BLaER1 treated with 17β-estradiol and CSF1 and Interleukin-3, amounts not matched to agents 10 nM and 100 nM (cell line): Measurements from ENCODE around the gene RHOT2.

Experiments
- H3K27ac ChIP-seq, 11 experiments: shearing (Covaris generic); formaldehyde crosslinking; 2 replicates each; pipeline ENCODE4 v1.8.1; 2022
- H3K27me3 ChIP-seq, 11 experiments: shearing (Covaris generic); formaldehyde crosslinking; 2 replicates each; pipeline ENCODE4 v1.8.1; 2022
- H3K36me3 ChIP-seq, 11 experiments: shearing (Covaris generic); formaldehyde crosslinking; 2 replicates each; pipeline ENCODE4 v1.8.1; 2022
- H3K4me1 ChIP-seq, 10 experiments: shearing (Covaris generic); formaldehyde crosslinking; 2 replicates each; pipeline ENCODE4 v1.8.1; 2022
- H3K4me2 ChIP-seq, 11 experiments: shearing (Covaris generic); formaldehyde crosslinking; 2 replicates each; pipeline ENCODE4 v1.8.1; 2022
- H3K4me3 ChIP-seq, 10 experiments: shearing (Covaris generic); formaldehyde crosslinking; 2 replicates each; pipeline ENCODE4 v1.8.1; 2022
- H3K9ac ChIP-seq, 11 experiments: shearing (Covaris generic); formaldehyde crosslinking; 2 replicates each; pipeline ENCODE4 v1.8.1; 2022
- H3K9me3 ChIP-seq, 11 experiments: shearing (Covaris generic); formaldehyde crosslinking; replicated peaks in 1 of 11; 2 replicates each; pipeline ENCODE4 v1.8.1; 2022
- H4K20me1 ChIP-seq, 11 experiments: shearing (Covaris generic); formaldehyde crosslinking; 2 replicates each; pipeline ENCODE4 v1.8.1; 2022
- Cebpa-rat ChIP-seq, 11 experiments: shearing (Covaris generic); IDR thresholded peaks; 2 replicates each; pipeline ENCODE4 v1.8.1; 2022

RHOT2 gene

GRCh38 chr16:625977-626765 is 41.8 kb upstream of the RHOT2 start:
- H3K4me3 ChIP-seq: no peak overlapping the region
- H4K20me1 ChIP-seq: peaks cover 9 to 100% (median 73%) of the 10 kb centered on the region in 11 experiments; a peak in 21 of 22 replicates
- H3K9me3 ChIP-seq: no peaks in the 10 kb centered on the region
- peak overlapping the region in 1 of 11 experiments; percentile 19; a peak in 1 of 22 replicates for H3K9ac ChIP-seq
- H3K36me3 ChIP-seq: peaks cover 7 to 46% (median 37%) of the 10 kb centered on the region in 11 experiments; a peak in 19 of 22 replicates
- no peak for TF ChIP-seq Cebpa-rat (IDR thresholded peaks at IDR 0.05)
- H3K27me3 ChIP-seq: no peaks in the 10 kb centered on the region
- no peak overlapping the region for H3K27ac ChIP-seq
- H3K4me2 ChIP-seq: peak overlapping the region in 3 of 11 experiments; percentile 2 to 50 (median 5); a peak in 1 of 22 replicates
- peaks cover 25 to 61% (median 50%) of the 10 kb centered on the region in 10 experiments for H3K4me1 ChIP-seq

DNA sequence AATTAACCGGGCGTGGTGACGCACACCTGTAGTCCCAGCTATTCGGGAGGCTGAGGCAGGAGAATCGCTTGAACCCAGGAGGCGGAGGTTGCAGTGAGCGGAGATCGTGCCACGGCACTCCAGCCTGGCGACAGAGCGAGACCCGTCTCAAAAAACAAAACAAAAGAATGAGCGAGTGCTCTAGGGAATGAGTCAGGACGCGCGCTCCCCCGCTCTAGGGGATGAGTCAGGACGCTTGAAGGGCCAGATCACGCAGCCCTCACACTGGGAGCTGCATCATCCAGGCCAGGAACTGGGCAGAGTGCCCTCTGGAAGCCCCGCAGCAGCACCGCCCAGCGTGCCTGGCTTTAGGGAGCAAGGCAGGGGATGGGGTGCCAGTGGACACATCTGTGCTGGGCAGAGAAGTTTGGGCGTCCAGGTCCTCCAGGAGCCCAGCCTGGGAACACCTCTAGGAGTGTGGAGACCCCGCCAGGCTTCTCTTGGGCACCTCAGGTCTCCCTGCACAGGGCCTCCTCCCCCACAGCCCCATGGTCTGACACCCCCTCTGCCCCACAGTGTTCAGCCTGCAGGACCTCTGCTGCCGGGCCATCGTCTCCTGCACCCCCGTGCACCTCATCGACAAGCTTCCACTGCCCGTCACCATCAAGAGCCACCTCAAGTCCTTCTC is 41.0 kb upstream of the RHOT2 start:
- no peak overlapping the region for H3K4me3 ChIP-seq
- no peak overlapping the region for H3K27ac ChIP-seq
- TF ChIP-seq Cebpa-rat (IDR thresholded peaks at IDR 0.05): no peak
- peaks cover 7 to 46% (median 34%) of the 10 kb centered on the region in 11 experiments; a peak in 19 of 22 replicates for H3K36me3 ChIP-seq
- peak overlapping the region in 4 of 11 experiments; percentile 2 to 50 (median 14); a peak in 2 of 22 replicates for H3K4me2 ChIP-seq
- H3K4me1 ChIP-seq: peaks cover 27 to 57% (median 45%) of the 10 kb centered on the region in 10 experiments
- H4K20me1 ChIP-seq: peaks cover 4 to 95% (median 66%) of the 10 kb centered on the region in 11 experiments; a peak in 20 of 22 replicates
- peak overlapping the region in 1 of 11 experiments; percentile 19; a peak in 1 of 22 replicates for H3K9ac ChIP-seq
- no peaks in the 10 kb centered on the region for H3K27me3 ChIP-seq
- no peaks in the 10 kb centered on the region for H3K9me3 ChIP-seq

- Histone ChIP-seq H3K4me2 (peak overlapping the region in 2 of 11 experiments; percentile 2 to 50; a peak in 1 of 22 replicates), H4K20me1 (peaks cover 4 to 95% (median 65%) of the 10 kb centered on the region in 11 experiments; a peak in 20 of 22 replicates), H3K9me3 (no peaks in the 10 kb centered on the region), H3K9ac (no peak overlapping the region), H3K4me3 (no peak overlapping the region), H3K36me3 (peaks cover 7 to 50% (median 39%) of the 10 kb centered on the region in 11 experiments; a peak in 19 of 22 replicates), H3K27me3 (no peaks in the 10 kb centered on the region), H3K4me1 (peaks cover 27 to 53% (median 41%) of the 10 kb centered on the region in 10 experiments), H3K27ac (no peak overlapping the region)
- TF ChIP-seq Cebpa-rat (IDR thresholded peaks at IDR 0.05): no peak
Measured at GRCh38 chr16:627454-628239, 40.3 kb upstream of the RHOT2 start.

- peaks cover 4 to 95% (median 66%) of the 10 kb centered on the region in 11 experiments; a peak in 20 of 22 replicates for H4K20me1 ChIP-seq
- no peak overlapping the region for H3K4me3 ChIP-seq
- peaks cover 27 to 53% (median 39%) of the 10 kb centered on the region in 10 experiments for H3K4me1 ChIP-seq
- peaks cover 11 to 58% (median 48%) of the 10 kb centered on the region in 11 experiments; a peak in 20 of 22 replicates for H3K36me3 ChIP-seq
- no peak for TF ChIP-seq Cebpa-rat (IDR thresholded peaks at IDR 0.05)
- H3K4me2 ChIP-seq: no peak overlapping the region
- H3K27ac ChIP-seq: no peak overlapping the region
- no peaks in the 10 kb centered on the region for H3K27me3 ChIP-seq
- H3K9me3 ChIP-seq: no peaks in the 10 kb centered on the region
- H3K9ac ChIP-seq: no peak overlapping the region
Measured at GRCh38 chr16:628321-629061, 39.4 kb upstream of the RHOT2 start.

DNA sequence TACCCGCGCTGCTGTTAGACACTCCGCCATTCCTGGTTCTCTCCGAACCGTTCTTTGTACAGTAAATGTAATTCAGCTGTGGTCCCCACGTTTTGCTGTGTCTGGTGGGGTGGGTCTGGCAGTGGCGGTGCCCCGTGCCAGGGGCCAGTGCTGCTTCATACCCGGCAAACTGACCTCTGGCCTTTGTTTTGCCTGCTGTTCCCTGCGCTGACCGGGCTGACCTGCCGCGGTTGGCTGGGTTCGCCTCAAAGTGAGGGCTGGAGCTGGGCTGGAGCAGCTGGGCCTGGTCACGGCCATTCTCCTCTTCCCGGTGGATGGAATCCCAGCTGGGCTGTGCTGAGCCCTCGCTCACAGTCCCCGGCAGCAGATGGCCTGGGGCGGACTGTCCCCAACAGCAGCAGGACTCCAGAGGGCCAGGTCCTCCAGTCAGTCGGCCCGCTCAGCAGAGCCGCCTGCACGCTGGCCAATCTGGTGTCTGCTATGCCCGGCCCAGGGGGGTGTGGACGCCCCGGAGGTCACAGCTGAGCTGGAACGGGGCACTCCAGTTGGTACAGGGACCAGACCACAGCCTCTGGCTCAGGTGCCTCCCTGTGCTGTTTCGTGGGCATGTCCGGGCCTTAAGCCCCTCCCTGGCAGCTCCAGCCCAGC is 38.6 kb upstream of the RHOT2 start:
- Histone ChIP-seq H3K36me3 (peaks cover 20 to 67% (median 56%) of the 10 kb centered on the region in 11 experiments), H4K20me1 (peaks cover 4 to 95% (median 62%) of the 10 kb centered on the region in 11 experiments; a peak in 20 of 22 replicates), H3K9ac (peak overlapping the region in 1 of 11 experiments; percentile 5; a peak in 1 of 22 replicates)

GRCh38 chr16:629833-630248 is 38.1 kb upstream of the RHOT2 start:
- Histone ChIP-seq H3K27me3 (no peaks in the 10 kb centered on the region), H3K36me3 (peaks cover 21 to 72% (median 59%) of the 10 kb centered on the region in 11 experiments), H3K27ac (no peak overlapping the region), H3K4me1 (peaks cover 23 to 47% (median 33%) of the 10 kb centered on the region in 10 experiments), H3K4me2 (peak overlapping the region in 7 of 11 experiments; percentile 19 to 64 (median 51); a peak in 5 of 22 replicates), H3K4me3 (no peak overlapping the region), H4K20me1 (peaks cover 4 to 95% (median 62%) of the 10 kb centered on the region in 11 experiments; a peak in 20 of 22 replicates), H3K9me3 (no peaks in the 10 kb centered on the region), H3K9ac (peak overlapping the region in 3 of 11 experiments; percentile 49 to 53 (median 50); a peak in 5 of 22 replicates)
- TF ChIP-seq Cebpa-rat (IDR thresholded peaks at IDR 0.05): no peak

More for the DNA sequence above, 38.6 kb upstream of the RHOT2 start:
- no peak overlapping the region for H3K4me2 ChIP-seq
- no peak overlapping the region for H3K27ac ChIP-seq
- no peaks in the 10 kb centered on the region for H3K27me3 ChIP-seq
- H3K9me3 ChIP-seq: no peaks in the 10 kb centered on the region
- no peak overlapping the region for H3K4me3 ChIP-seq
- peaks cover 23 to 46% (median 33%) of the 10 kb centered on the region in 10 experiments for H3K4me1 ChIP-seq
- no peak for TF ChIP-seq Cebpa-rat (IDR thresholded peaks at IDR 0.05)

DNA sequence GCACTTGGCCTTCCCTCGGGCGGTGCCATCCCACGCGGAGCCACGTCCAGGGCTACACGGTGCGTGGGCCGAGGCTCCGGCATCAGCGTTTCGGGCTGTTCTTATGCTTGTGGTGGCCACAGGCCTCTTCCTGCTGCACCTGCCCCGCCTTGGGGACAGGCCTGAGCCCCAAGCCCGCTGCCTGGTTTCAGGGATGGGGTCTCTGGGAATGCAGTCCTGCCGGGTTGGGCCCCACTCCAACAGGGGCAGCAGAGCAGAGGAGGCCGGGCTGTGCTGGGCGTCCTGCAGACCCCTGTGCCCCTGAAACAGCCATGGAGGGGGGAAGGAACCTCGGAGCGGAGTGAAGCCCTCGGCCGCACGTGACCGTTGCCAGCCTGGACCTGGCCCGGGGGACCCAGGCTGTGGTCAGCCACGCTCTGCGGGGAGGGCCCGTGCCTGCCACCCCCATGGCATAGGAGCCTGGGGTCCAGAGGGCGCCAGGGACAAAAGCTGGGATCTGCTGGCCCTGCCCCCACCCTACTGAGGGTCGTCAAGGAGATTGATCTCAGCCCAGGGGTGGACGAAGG is 37.6 kb upstream of the RHOT2 start:
- Histone ChIP-seq H3K4me1 (peaks cover 23 to 52% (median 34%) of the 10 kb centered on the region in 10 experiments), H3K36me3 (peaks cover 21 to 70% (median 59%) of the 10 kb centered on the region in 11 experiments), H3K9me3 (no peaks in the 10 kb centered on the region), H4K20me1 (peaks cover 1 to 95% (median 62%) of the 10 kb centered on the region in 11 experiments; a peak in 20 of 22 replicates), H3K4me2 (peak overlapping the region in 10 of 11 experiments; percentile 19 to 64 (median 50); a peak in 14 of 22 replicates), H3K27me3 (no peaks in the 10 kb centered on the region), H3K9ac (peak overlapping the region in 6 of 11 experiments; percentile 7 to 58 (median 50); a peak in 8 of 22 replicates), H3K4me3 (no peak overlapping the region), H3K27ac (no peak overlapping the region)
- no peak for TF ChIP-seq Cebpa-rat (IDR thresholded peaks at IDR 0.05)
